Activated CD4-positive, alpha-beta memory T cell treated with anti-CD3 and anti-CD28 coated beads for 36 hours (primary cell): ENCODE results near the gene ABCC4. TPM values are rescaled to one million over a fixed set of nuclear protein-coding genes. Genes with fewer than 3 reads are reported as not detected.

Experiments
- CTCF ChIA-PET: fragments of 350-600 bp; sonication (Branson Sonifier 250); formaldehyde crosslinking; loops from one replicate; lab custom pipeline; 2021; ENCODE audit warnings: antibody characterized with exemption, inconsistent platforms; lab: Charles Lee
- POLR2A ChIA-PET: fragments of 350-600 bp; sonication (Branson Sonifier 250); formaldehyde crosslinking; loops from one replicate; lab custom pipeline; 2021; ENCODE audit warnings: antibody characterized with exemption; lab: Charles Lee
- DNase-seq: peaks from one replicate; pipeline ENCODE4 v3.0.0-alpha.2; 2020
- H3K27ac Mint-ChIP-seq: one replicate; pipeline ENCODE4 v1.8.0; 2021; ENCODE audit warnings: mixed read lengths
- H3K27me3 Mint-ChIP-seq: one replicate; pipeline ENCODE4 v1.8.0; 2021; ENCODE audit warnings: mixed read lengths
- H3K36me3 Mint-ChIP-seq: one replicate; pipeline ENCODE4 v1.8.0; 2021; ENCODE audit warnings: mixed read lengths
- H3K4me1 Mint-ChIP-seq: one replicate; pipeline ENCODE4 v1.8.0; 2021; ENCODE audit warnings: low read depth, mixed read lengths
- H3K4me3 Mint-ChIP-seq: one replicate; pipeline ENCODE4 v1.8.0; 2021; ENCODE audit warnings: mild to moderate bottlenecking, mixed read lengths
- H3K9me3 Mint-ChIP-seq: one replicate; pipeline ENCODE4 v1.8.0; 2021; ENCODE audit warnings: mixed read lengths
- intact Hi-C: fragments of 100-400 bp; cut with micrococcal nuclease; formaldehyde crosslinking; loops from one replicate; pipeline ENCODE4 v1.15.1; 2023
- total RNA-seq, 2 experiments: library from RNA; stranded (reverse); gene quantifications; one replicate each; pipeline ENCODE4 v1.2.3, GENCODE V29; 2021

The ABCC4 gene
- total RNA-seq, 2 experiments from 2014 or later = 6.9 to 8.7 TPM

GRCh38 chr13:95250961-95251360 is 50.3 kb downstream of the ABCC4 start:
- Mint-ChIP-seq H3K4me3 (no peak overlapping the region), H3K27me3 (no peaks in the 10 kb centered on the region), H3K36me3 (peaks cover 12% of the 10 kb centered on the region), H3K9me3 (no peaks in the 10 kb centered on the region), H3K4me1 (peaks cover 2% of the 10 kb centered on the region), H3K27ac (no peak overlapping the region)
- DNase-seq = no peak
- intact Hi-C loops = no loop called here
- CTCF ChIA-PET = no interaction called here
- POLR2A ChIA-PET = no interaction called here

GRCh38 chr13:95248953-95249352 is 52.3 kb downstream of the ABCC4 start:
- Mint-ChIP-seq H3K9me3 (no peaks in the 10 kb centered on the region), H3K36me3 (peaks cover 21% of the 10 kb centered on the region), H3K27me3 (no peaks in the 10 kb centered on the region), H3K27ac (no peak overlapping the region), H3K4me3 (no peak overlapping the region), H3K4me1 (peaks cover 2% of the 10 kb centered on the region)
- CTCF ChIA-PET = no interaction called here
- DNase-seq = no peak
- POLR2A ChIA-PET = no interaction called here
- intact Hi-C loops = no loop called here

DNA sequence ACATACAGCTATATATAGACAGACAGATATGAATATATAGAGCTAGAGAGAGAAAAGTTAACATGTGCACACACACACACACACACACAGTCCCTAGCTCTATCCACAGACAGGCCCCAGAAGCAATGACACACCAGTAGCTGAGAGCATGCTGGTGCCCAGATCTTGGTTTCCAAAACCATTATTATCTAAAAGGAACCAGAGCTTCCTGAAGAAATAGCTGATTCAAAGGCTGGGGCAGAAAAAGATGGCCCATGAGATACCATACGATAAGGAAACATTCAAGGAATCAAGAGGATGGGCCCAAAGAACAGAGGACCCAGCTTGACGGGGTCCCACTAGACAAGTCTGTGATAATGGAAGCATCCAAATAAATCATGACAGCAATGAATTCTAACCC is 53.4 kb downstream of the ABCC4 start:
- Mint-ChIP-seq H3K9me3 (no peaks in the 10 kb centered on the region), H3K4me1 (peaks cover 2% of the 10 kb centered on the region), H3K36me3 (peaks cover 24% of the 10 kb centered on the region), H3K4me3 (no peak overlapping the region), H3K27me3 (no peaks in the 10 kb centered on the region), H3K27ac (no peak overlapping the region)
- intact Hi-C loops = no loop called here
- CTCF ChIA-PET = no interaction called here
- no peak for DNase-seq
- POLR2A ChIA-PET = no interaction called here

- DNase-seq = no peak
- H3K27ac Mint-ChIP-seq = no peak overlapping the region
- ChIA-PET CTCF (no interaction called here), POLR2A (no interaction called here)
- no peaks in the 10 kb centered on the region for H3K9me3 Mint-ChIP-seq
- H3K27me3 Mint-ChIP-seq = no peaks in the 10 kb centered on the region
- peaks cover 24% of the 10 kb centered on the region for H3K36me3 Mint-ChIP-seq
- no peak overlapping the region for H3K4me3 Mint-ChIP-seq
- intact Hi-C loops = no loop called here
- peaks cover 2% of the 10 kb centered on the region for H3K4me1 Mint-ChIP-seq
Measured at GRCh38 chr13:95247171-95247570, 54.1 kb downstream of the ABCC4 start.

DNA sequence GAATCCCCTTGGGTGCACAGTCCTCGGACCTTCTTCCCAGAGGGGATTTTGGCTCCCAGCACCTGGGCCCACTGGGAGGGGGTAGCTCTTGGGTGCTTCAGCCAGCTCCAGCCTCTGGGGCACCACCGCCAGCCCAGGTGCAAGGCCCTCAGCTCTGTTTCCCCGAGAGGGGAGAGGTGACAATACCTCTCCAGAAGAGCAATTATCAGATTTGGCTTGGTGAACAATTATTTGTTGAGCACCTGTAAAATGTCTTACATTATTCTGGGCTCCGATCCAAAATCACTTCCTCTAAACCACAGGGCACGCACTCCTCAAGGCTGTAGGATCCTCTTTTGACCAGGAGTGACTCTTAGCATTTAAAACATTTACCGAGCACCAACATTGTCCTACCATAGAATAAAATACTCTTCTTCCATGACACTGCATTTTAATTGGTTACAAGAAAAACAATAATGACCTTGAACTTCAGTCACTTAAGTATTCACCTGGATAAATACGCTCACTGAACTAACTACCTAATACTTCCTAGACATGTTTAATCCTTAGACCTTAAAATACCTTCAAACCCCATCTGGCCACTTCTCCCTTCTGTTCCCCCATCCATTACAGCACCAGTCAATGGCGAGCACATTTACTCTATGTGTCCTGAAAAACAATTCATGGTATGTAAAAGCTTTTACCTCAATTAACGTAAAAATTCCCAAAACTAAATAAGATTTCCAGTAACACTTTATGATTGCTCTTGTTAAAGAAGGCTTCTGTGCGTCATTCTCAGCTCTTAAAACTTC is 54.8 kb downstream of the ABCC4 start:
- Mint-ChIP-seq H3K36me3 (peaks cover 25% of the 10 kb centered on the region), H3K4me3 (no peak overlapping the region), H3K27ac (no peak overlapping the region), H3K4me1 (peaks cover 2% of the 10 kb centered on the region), H3K27me3 (no peaks in the 10 kb centered on the region), H3K9me3 (no peaks in the 10 kb centered on the region)
- ChIA-PET POLR2A (no interaction called here), CTCF (no interaction called here)
- no peak for DNase-seq
- intact Hi-C loops = no loop called here

GRCh38 chr13:95245071-95245470 is 56.2 kb downstream of the ABCC4 start:
- Mint-ChIP-seq H3K36me3 (peaks cover 29% of the 10 kb centered on the region), H3K27ac (no peak overlapping the region), H3K27me3 (no peaks in the 10 kb centered on the region), H3K4me3 (no peak overlapping the region), H3K4me1 (no peaks in the 10 kb centered on the region), H3K9me3 (no peaks in the 10 kb centered on the region)
- ChIA-PET CTCF (interaction anchor here (0.7 kb wide), 1 partner anchor 136 kb away, joined by 3 read pairs; no protein-coding TSS in a partner anchor), POLR2A (no interaction called here)
- no peak for DNase-seq
- intact Hi-C loops = no loop called here

DNA sequence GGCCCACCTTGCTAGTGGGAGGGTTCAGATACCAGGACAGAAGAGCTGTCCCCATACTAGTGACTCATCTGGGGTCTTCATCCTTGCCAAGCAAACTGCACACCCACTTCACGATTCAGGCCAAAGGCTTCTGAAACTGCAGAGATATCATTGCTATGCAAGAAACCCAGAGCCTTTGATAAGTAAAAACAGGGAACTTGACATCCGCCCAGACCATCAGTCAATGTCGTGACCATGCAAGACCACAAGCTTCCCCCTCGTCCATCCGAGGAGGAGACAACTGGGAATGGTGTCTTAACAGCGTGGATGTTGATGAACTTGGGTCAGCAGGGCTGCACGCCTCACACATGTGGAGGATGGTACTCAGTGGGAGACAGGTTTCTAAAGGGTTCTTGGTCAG is 58.0 kb downstream of the ABCC4 start:
- H3K9me3 Mint-ChIP-seq = no peaks in the 10 kb centered on the region
- no peak for DNase-seq
- H3K4me1 Mint-ChIP-seq = no peaks in the 10 kb centered on the region
- no peak overlapping the region for H3K27ac Mint-ChIP-seq
- CTCF ChIA-PET = no interaction called here
- peaks cover 29% of the 10 kb centered on the region for H3K36me3 Mint-ChIP-seq
- no peak overlapping the region for H3K4me3 Mint-ChIP-seq
- POLR2A ChIA-PET = no interaction called here
- intact Hi-C loops = no loop called here
- H3K27me3 Mint-ChIP-seq = no peaks in the 10 kb centered on the region

- no peaks in the 10 kb centered on the region for H3K27me3 Mint-ChIP-seq
- no peaks in the 10 kb centered on the region for H3K4me1 Mint-ChIP-seq
- H3K4me3 Mint-ChIP-seq = no peak overlapping the region
- H3K9me3 Mint-ChIP-seq = no peaks in the 10 kb centered on the region
- CTCF ChIA-PET = interaction anchor here (0.7 kb wide), 1 partner anchor 623 kb away, joined by 3 read pairs; no protein-coding TSS in a partner anchor
- POLR2A ChIA-PET = interaction anchor here (0.7 kb wide), 1 partner anchor 113 kb away, joined by 3 read pairs; no protein-coding TSS in a partner anchor
- no peak overlapping the region for H3K27ac Mint-ChIP-seq
- peaks cover 26% of the 10 kb centered on the region for H3K36me3 Mint-ChIP-seq
- DNase-seq = no peak
- intact Hi-C loops = no loop called here
Measured at GRCh38 chr13:95241321-95241720, 59.9 kb downstream of the ABCC4 start.

GRCh38 chr13:95239283-95239682 is 62.0 kb downstream of the ABCC4 start:
- Mint-ChIP-seq H3K27me3 (no peaks in the 10 kb centered on the region), H3K27ac (no peak overlapping the region), H3K36me3 (peaks cover 18% of the 10 kb centered on the region), H3K4me3 (no peak overlapping the region), H3K4me1 (no peaks in the 10 kb centered on the region), H3K9me3 (no peaks in the 10 kb centered on the region)
- CTCF ChIA-PET = no interaction called here
- POLR2A ChIA-PET = no interaction called here
- intact Hi-C loops = no loop called here
- DNase-seq = no peak

- Mint-ChIP-seq H3K4me1 (no peaks in the 10 kb centered on the region), H3K27me3 (no peaks in the 10 kb centered on the region), H3K36me3 (peaks cover 15% of the 10 kb centered on the region), H3K27ac (no peak overlapping the region), H3K4me3 (no peak overlapping the region), H3K9me3 (no peaks in the 10 kb centered on the region)
- POLR2A ChIA-PET = no interaction called here
- no peak for DNase-seq
- CTCF ChIA-PET = interaction anchor here (0.6 kb wide), 1 partner anchor 167 kb away, joined by 3 read pairs; no protein-coding TSS in a partner anchor
- intact Hi-C loops = no loop called here
Measured at GRCh38 chr13:95237310-95237870, 63.9 kb downstream of the ABCC4 start.

DNA sequence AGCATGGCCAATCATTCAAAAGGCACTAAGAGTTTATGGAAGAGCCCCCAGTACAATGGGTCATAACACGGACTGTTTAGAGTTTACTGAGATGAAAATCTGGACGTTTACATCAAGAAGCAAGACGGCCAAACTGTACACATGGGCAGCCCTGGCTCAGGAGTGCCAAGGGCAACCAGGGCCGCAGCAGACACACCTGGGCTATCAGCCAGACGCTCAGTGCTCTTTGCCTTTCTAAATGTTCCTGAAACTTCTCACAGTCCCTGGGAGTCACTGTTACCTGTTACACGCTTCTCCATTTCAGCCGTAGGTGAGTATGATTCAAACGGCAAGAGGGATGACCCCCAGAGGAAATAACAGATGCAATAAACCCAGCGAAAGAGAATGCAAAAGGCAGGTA is 64.5 kb downstream of the ABCC4 start:
- DNase-seq = no peak
- Mint-ChIP-seq H3K27me3 (no peaks in the 10 kb centered on the region), H3K36me3 (peaks cover 15% of the 10 kb centered on the region), H3K4me1 (no peaks in the 10 kb centered on the region), H3K9me3 (no peaks in the 10 kb centered on the region), H3K27ac (no peak overlapping the region), H3K4me3 (no peak overlapping the region)
- POLR2A ChIA-PET = no interaction called here
- CTCF ChIA-PET = no interaction called here
- intact Hi-C loops = no loop called here

DNA sequence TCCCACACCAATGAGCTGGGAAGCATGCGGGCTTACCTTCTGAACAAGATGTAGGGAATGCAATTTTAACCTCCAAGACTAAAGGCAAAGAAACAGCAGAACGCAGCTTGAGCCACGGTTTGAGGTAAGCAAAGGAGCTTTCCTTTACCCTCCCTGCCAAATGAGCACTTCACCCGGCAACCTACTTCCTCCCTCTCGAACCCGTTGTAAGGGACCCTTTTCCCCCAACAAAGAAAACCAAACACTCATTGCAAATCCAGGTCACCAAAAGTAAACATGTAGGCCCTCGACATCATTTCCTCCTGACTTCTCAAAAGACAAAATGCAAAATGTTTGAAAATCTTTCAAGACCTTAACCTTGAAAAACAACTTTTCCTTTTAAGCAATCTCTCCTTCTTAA is 65.3 kb downstream of the ABCC4 start:
- Mint-ChIP-seq H3K4me1 (no peaks in the 10 kb centered on the region), H3K36me3 (peaks cover 10% of the 10 kb centered on the region), H3K4me3 (no peak overlapping the region), H3K27me3 (no peaks in the 10 kb centered on the region), H3K27ac (no peak overlapping the region), H3K9me3 (no peaks in the 10 kb centered on the region)
- no peak for DNase-seq
- ChIA-PET POLR2A (no interaction called here), CTCF (no interaction called here)
- intact Hi-C loops = no loop called here
